Lung (tissue), 12 donors: ENCODE results near the gene NUDT4. TPM values are rescaled to one million over a fixed set of nuclear protein-coding genes. Genes with fewer than 3 reads are reported as not detected.
A peak's percentile ranks its signal among the peaks of the same experiment; 100 is the strongest.

ENCODE experiments used
- ATAC-seq: fragments of 200-7000 bp; cut with Tn5 transposase; one replicate; pipeline ENCODE4 v1.9.1; 2020; ENCODE audit warnings: moderate number of reproducible peaks; ENCODE audit not compliant: insufficient read depth, low FRiP score
- DNase-seq, 3 donors: peaks; one replicate each; pipeline ENCODE4 v3.0.0-alpha.2; 2013 to 2017
- H3K27ac ChIP-seq, 2 donors: one replicate each; pipeline ENCODE4 v1.5.1; 2013; ENCODE audit warnings: mild to moderate bottlenecking in 2 of 2, moderate library complexity in 2 of 2, control low read depth in 1 of 2, inconsistent platforms in 1 of 2, low read depth in 1 of 2, low read length in 1 of 2
- H3K27me3 ChIP-seq, 3 donors: one replicate each; pipeline ENCODE4 v1.5.1; 2013; ENCODE audit warnings: low read length in 2 of 3; ENCODE audit not compliant: control insufficient read depth in 3 of 3, insufficient read depth in 3 of 3
- H3K36me3 ChIP-seq, 4 donors: one replicate each; pipeline ENCODE4 v1.5.1; 2013; ENCODE audit warnings: low read length in 4 of 4, mild to moderate bottlenecking in 1 of 4, moderate library complexity in 1 of 4; ENCODE audit not compliant: control insufficient read depth in 4 of 4, insufficient read depth in 4 of 4
- H3K4me1 ChIP-seq, 5 donors: one replicate each; pipeline ENCODE4 v1.5.1; 2013; ENCODE audit warnings: low read length in 5 of 5, mild to moderate bottlenecking in 2 of 5, moderate library complexity in 1 of 5; ENCODE audit not compliant: control insufficient read depth in 5 of 5, insufficient read depth in 5 of 5
- H3K4me3 ChIP-seq: one replicate; pipeline ENCODE4 v1.5.1; 2013; ENCODE audit warnings: mild to moderate bottlenecking, control low read depth, moderate library complexity
- H3K9ac ChIP-seq, 2 donors: one replicate each; pipeline ENCODE4 v1.5.1; 2013; ENCODE audit warnings: low read length in 2 of 2, control low read depth in 1 of 2; ENCODE audit not compliant: insufficient read depth in 1 of 2
- H3K9me3 ChIP-seq, 4 donors: one replicate each; pipeline ENCODE4 v1.5.1; 2013; ENCODE audit warnings: low read length in 3 of 4, mild to moderate bottlenecking in 1 of 4, moderate library complexity in 1 of 4; ENCODE audit not compliant: control insufficient read depth in 4 of 4, insufficient read depth in 3 of 4
- WGBS, 2 donors: extraction: QIAGEN DNeasy Blood & Tissue Kit; methylation state at CpG; one replicate each; pipeline ENCODE4 v1.1.7; 2013; 5-methylcytosine and 5-hydroxymethylcytosine counted together
- polyA plus RNA-seq, 2 donors: library from polyadenylated mRNA; stranded (reverse); fragments of 200-250 nt; gene quantifications; one replicate each; pipeline ENCODE4 v1.2.1, GENCODE V29; 2013
- total RNA-seq, 2 donors: library from RNA; depleted of rRNA in 1 of 2; stranded (reverse); fragments of >200 nt in 1 of 2; gene quantifications; one replicate each; pipeline ENCODE4 v1.2.1, GENCODE V29; 2014 to 2021
- TF ChIP-seq, protein P1 (sequence below): IDR thresholded peaks from 2 replicates; pipeline ENCODE4 v1.5.1; 2012; ENCODE audit warnings: mild to moderate bottlenecking; ENCODE audit errors: control extremely low read depth, extremely low read depth
- donor health status: control.
- donor health status: control.
- donor health status: Bipolar disorder and iron deficiency.
- donor health status: healthy.
- donor health status: DM: yes; HTN: yes; CAD: no.

The NUDT4 gene
- total and polyA plus RNA-seq, 4 donors: 20.8 to 102 (median 39.3) TPM

- H3K27me3 ChIP-seq: no peaks in the 10 kb centered on the region
- ATAC-seq (no peak), DNase-seq (no peak)
- no peak overlapping the region for H3K4me3 ChIP-seq
- peaks cover 0 to 18% (median 13%) of the 10 kb centered on the region in 4 donors for H3K36me3 ChIP-seq
- H3K9me3 ChIP-seq: no peaks in the 10 kb centered on the region
- TF ChIP-seq, protein P1, sequence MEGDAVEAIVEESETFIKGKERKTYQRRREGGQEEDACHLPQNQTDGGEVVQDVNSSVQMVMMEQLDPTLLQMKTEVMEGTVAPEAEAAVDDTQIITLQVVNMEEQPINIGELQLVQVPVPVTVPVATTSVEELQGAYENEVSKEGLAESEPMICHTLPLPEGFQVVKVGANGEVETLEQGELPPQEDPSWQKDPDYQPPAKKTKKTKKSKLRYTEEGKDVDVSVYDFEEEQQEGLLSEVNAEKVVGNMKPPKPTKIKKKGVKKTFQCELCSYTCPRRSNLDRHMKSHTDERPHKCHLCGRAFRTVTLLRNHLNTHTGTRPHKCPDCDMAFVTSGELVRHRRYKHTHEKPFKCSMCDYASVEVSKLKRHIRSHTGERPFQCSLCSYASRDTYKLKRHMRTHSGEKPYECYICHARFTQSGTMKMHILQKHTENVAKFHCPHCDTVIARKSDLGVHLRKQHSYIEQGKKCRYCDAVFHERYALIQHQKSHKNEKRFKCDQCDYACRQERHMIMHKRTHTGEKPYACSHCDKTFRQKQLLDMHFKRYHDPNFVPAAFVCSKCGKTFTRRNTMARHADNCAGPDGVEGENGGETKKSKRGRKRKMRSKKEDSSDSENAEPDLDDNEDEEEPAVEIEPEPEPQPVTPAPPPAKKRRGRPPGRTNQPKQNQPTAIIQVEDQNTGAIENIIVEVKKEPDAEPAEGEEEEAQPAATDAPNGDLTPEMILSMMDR: no peak
- H3K9ac ChIP-seq: no peak overlapping the region
- H3K4me1 ChIP-seq: peaks cover 0 to 12% (median 0%) of the 10 kb centered on the region in 5 donors
- WGBS, 2 donors: 85 to 88% methylated on average over 11 of the region's 11 CpGs
- H3K27ac ChIP-seq: no peak overlapping the region
Observed at GRCh38 chr12:93402333-93403311, 24.9 kb downstream of the NUDT4 start.

DNA sequence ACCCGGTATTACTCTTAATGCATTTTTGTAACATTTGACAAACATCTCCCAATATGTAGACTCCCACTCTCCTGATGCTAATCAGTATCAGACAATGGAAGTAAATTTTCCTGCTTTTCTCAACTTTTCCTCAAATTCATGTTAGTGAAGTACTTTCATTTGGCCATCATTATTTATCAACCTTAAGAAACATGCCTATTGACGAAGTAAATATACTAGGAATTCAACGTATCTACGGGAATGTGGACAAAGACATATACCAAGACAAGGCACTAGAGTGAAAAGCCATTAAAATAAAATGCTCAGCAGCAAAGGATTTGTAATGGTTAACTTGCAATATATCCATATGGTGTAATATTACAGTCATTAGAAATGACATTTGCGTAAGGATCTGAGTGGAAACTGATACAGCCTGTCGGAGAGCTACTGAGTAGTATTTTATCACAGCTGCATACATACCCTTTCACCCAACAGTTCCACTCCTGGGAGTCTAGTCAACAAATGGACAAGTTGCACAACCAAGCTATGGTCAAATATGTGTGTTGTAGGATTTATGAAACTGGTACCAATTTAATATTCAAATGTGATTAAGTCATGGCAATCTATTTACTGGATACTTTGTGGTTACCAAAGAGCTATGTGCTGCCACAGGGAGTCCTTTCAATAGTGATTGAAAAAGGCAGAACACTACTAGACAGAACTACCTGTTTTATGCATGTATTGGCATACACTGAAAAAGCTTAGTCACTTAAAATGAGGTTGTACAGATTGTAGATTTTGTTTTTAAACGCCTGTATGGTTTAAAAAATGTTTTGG is 26.5 kb downstream of the NUDT4 start:
- no peak for ATAC-seq
- no peaks in the 10 kb centered on the region for H3K9me3 ChIP-seq
- no peak overlapping the region for H3K4me3 ChIP-seq
- peaks cover 0 to 19% (median 9%) of the 10 kb centered on the region in 4 donors for H3K36me3 ChIP-seq
- WGBS, 2 donors: 81 to 83% methylated on average over 7 of the region's 7 CpGs
- no peak overlapping the region for H3K27ac ChIP-seq
- peaks cover 0 to 12% (median 0%) of the 10 kb centered on the region in 5 donors for H3K4me1 ChIP-seq
- TF ChIP-seq, protein P1: no peak
- DNase-seq: peak; percentile 31 to 89 (median 86)
- no peak overlapping the region for H3K9ac ChIP-seq
- no peaks in the 10 kb centered on the region for H3K27me3 ChIP-seq

DNA sequence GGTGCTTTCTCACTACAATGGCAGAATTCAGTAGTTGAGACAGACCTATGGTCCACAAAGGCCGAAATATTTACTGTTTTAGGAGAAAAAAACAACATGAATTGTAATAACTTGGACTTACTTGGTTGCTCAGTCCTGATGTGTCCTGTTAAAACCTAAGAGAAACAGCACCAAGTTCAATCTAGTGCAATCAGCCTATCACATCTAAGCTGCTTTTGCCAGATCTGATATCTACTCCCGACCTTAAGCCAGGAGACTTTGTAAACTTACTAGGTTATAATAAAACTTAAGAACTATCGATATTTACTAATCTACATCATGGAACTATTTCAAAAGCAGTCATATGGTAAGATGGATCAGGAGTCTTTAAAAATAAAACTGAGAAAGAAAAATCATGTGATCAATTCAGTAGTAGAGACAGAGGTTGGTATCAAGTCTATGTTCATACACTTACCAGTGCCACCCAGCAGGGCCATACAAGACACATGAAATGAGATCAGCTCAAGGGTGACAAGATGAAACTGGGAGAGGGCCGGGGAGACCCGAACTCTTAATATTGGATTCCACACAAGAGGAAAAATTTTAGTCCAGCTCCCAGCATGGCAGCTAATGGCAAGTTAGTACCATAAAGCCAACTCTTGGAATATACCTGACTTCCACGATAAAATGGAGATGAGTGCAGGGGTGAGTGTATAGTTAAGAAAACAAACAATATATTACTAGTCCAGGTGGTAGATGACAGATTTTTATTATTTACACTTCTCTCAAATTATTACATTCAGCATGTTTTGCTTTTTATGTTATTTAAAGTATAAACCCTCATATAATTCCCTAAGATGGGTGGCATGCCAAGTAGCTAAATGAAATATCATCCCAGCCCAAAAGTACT is 27.5 kb downstream of the NUDT4 start:
- no peaks in the 10 kb centered on the region for H3K27me3 ChIP-seq
- peak overlapping the region in 1 of 2 donors; percentile 54 for H3K9ac ChIP-seq
- ATAC-seq (no peak), DNase-seq (no peak)
- no peak overlapping the region for H3K4me3 ChIP-seq
- no peak overlapping the region for H3K27ac ChIP-seq
- H3K36me3 ChIP-seq: peaks cover 0 to 23% (median 9%) of the 10 kb centered on the region in 4 donors
- TF ChIP-seq, protein P1: no peak
- 88 to 92% methylated on average over 6 of the region's 6 CpGs for WGBS, 2 donors
- peaks cover 0 to 12% (median 0%) of the 10 kb centered on the region in 5 donors for H3K4me1 ChIP-seq
- H3K9me3 ChIP-seq: no peaks in the 10 kb centered on the region
